ENCODE results near the gene AMMECR1L.

AMMECR1L gene

DNA sequence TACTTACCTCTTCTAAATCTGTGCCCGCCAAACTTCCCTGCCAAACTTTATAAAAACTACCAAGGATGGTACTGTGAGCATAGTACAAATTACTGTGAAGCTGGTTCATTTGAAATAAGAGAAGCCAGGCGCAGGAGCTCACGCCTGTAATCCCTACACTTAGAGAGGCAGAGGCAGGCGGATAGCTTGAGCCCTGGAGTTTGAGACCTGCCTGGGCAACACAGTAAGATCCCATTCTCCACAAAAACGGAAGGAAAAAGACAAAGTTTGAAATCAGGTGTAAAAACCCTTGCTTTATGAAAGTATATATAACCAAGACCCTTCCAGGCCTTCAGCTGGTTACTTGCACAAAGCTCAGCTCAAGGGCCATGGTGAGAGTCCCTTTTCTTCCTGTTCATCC, 5.9 kb downstream of the AMMECR1L start:
- no CpG with 5 or more reads among the region's 5 CpGs for WGBS, 2 donors (ENCODE audit: extremely low coverage in 2 of 2, insufficient read length in 2 of 2, insufficient replicate concordance in 1 of 2)
- Histone ChIP-seq H3K4ac (ENCODE audit: low read length) (no peak overlapping the region), H4K8ac (ENCODE audit: low read depth, low read length) (no peak overlapping the region), H2BK120ac (ENCODE audit: low read depth, low read length) (no peak overlapping the region), H3K14ac (ENCODE audit: low read length) (no peak overlapping the region), H3K79me1 (ENCODE audit: low read depth, low read length) (peaks cover 2% of the 10 kb centered on the region), H2AK5ac (ENCODE audit: low read depth, low read length) (no peak overlapping the region), H2BK5ac (ENCODE audit: low read length) (no peak overlapping the region), H3K23ac (ENCODE audit: low read depth, low read length, poor library complexity) (no peak overlapping the region), H4K91ac (ENCODE audit: low read depth, low read length, poor library complexity) (no peak overlapping the region), H3K9ac (ENCODE audit: low read depth, low read length, poor library complexity) (no peak overlapping the region), H3K4me3 (ENCODE audit: low read length in 2 of 2) (no peak overlapping the region), H2BK15ac (ENCODE audit: low read length) (no peak overlapping the region), H3K4me2 (ENCODE audit: insufficient read depth, low read length, poor library complexity, severe bottlenecking) (no peak overlapping the region), H2BK12ac (ENCODE audit: low read length) (no peak overlapping the region), H2AFZ (ENCODE audit: low read length) (no peak overlapping the region), H3K27me3 (ENCODE audit: control insufficient read depth in 3 of 3, insufficient read depth in 3 of 3, low read depth in 1 of 3, low read length in 3 of 3) (no peaks in the 10 kb centered on the region), H3K4me1 (ENCODE audit: control insufficient read depth in 2 of 2, insufficient read depth in 1 of 2, low read depth in 1 of 2, low read length in 2 of 2) (peaks cover 8 to 16% of the 10 kb centered on the region in 2 donors), H3K36me3 (replicated peaks in 1 of 2; ENCODE audit: control insufficient read depth in 2 of 2, insufficient read depth in 2 of 2, low read length in 2 of 2) (peaks cover 6 to 59% of the 10 kb centered on the region in 2 donors), H3K9me3 (replicated peaks in 1 of 2; ENCODE audit: control insufficient read depth in 2 of 2, insufficient read depth in 1 of 2, low read depth in 1 of 2, low read length in 2 of 2) (peaks cover 0 to 1% of the 10 kb centered on the region in 2 donors), H3K18ac (ENCODE audit: low read length) (no peak overlapping the region), H3K27ac (replicated peaks; ENCODE audit: low read length) (no peak overlapping the region)
- no peak for DNase-seq (ENCODE audit: low spot score)

DNA sequence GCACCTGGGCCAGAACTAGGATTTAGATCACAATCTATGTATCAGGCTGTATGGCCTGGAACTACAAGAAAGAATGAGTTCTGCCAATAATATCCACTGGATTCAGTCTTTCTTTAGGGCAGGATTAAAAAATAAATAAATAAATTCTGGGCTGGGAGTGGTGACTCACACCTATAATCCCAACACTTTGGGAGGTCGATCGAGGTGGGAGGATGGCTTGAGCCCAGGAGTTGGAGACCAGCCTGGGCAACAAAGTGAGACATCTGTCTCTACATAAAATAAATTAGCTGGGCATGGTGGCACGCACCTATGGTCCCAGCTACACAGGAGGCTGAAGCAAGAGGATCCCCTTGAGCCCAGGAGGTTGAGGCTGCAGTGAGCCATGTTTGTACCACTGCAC, 8.1 kb downstream of the AMMECR1L start:
- no peak overlapping the region for H2AFZ ChIP-seq (ENCODE audit: low read length)
- no CpG with 5 or more reads among the region's 3 CpGs for WGBS, 2 donors (ENCODE audit: extremely low coverage in 2 of 2, insufficient read length in 2 of 2, insufficient replicate concordance in 1 of 2)
- peaks cover 0 to 1% of the 10 kb centered on the region in 2 donors for H3K9me3 ChIP-seq (replicated peaks in 1 of 2; ENCODE audit: control insufficient read depth in 2 of 2, insufficient read depth in 1 of 2, low read depth in 1 of 2, low read length in 2 of 2)
- no peak overlapping the region for H3K18ac ChIP-seq (ENCODE audit: low read length)
- H3K9ac ChIP-seq (ENCODE audit: low read depth, low read length, poor library complexity): no peak overlapping the region
- H2AK5ac ChIP-seq (ENCODE audit: low read depth, low read length): no peak overlapping the region
- no peak overlapping the region for H4K8ac ChIP-seq (ENCODE audit: low read depth, low read length)
- no peak overlapping the region for H4K91ac ChIP-seq (ENCODE audit: low read depth, low read length, poor library complexity)
- H2BK5ac ChIP-seq (ENCODE audit: low read length): no peak overlapping the region
- H3K23ac ChIP-seq (ENCODE audit: low read depth, low read length, poor library complexity): no peak overlapping the region
- no peak overlapping the region for H2BK120ac ChIP-seq (ENCODE audit: low read depth, low read length)
- peaks cover 13 to 17% of the 10 kb centered on the region in 2 donors for H3K4me1 ChIP-seq (ENCODE audit: control insufficient read depth in 2 of 2, insufficient read depth in 1 of 2, low read depth in 1 of 2, low read length in 2 of 2)
- no peaks in the 10 kb centered on the region for H3K27me3 ChIP-seq (ENCODE audit: control insufficient read depth in 3 of 3, insufficient read depth in 3 of 3, low read depth in 1 of 3, low read length in 3 of 3)
- H3K79me1 ChIP-seq (ENCODE audit: low read depth, low read length): peaks cover 2% of the 10 kb centered on the region
- no peak overlapping the region for H2BK12ac ChIP-seq (ENCODE audit: low read length)
- no peak for DNase-seq (ENCODE audit: low spot score)
- no peak overlapping the region for H3K27ac ChIP-seq (replicated peaks; ENCODE audit: low read length)
- H2BK15ac ChIP-seq (ENCODE audit: low read length): no peak overlapping the region
- H3K4me3 ChIP-seq (ENCODE audit: low read length in 2 of 2): no peak overlapping the region
- H3K4me2 ChIP-seq (ENCODE audit: insufficient read depth, low read length, poor library complexity, severe bottlenecking): no peak overlapping the region
- H3K14ac ChIP-seq (ENCODE audit: low read length): no peak overlapping the region
- no peak overlapping the region for H3K4ac ChIP-seq (ENCODE audit: low read length)
- peaks cover 14 to 60% of the 10 kb centered on the region in 2 donors for H3K36me3 ChIP-seq (replicated peaks in 1 of 2; ENCODE audit: control insufficient read depth in 2 of 2, insufficient read depth in 2 of 2, low read length in 2 of 2)

DNA sequence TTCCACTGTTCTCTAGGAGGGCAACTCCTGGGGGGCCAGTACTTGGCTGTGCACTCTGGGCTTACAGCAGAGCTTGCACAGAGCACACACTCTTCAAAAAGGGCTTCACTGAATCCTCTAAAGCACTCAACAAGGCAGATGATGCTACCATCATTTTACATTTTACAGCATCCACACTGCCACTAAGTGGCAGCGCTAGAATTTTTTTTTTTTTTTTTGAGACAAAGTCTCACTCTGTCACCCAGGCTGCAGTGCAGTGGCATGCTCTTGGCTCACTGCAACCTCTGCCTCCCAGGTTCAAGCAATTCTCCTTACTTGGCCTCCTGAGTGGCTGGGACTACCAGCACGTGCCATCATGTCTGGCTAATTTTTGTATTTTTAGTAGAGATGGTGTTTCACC, 8.6 kb downstream of the AMMECR1L start:
- Histone ChIP-seq H3K27ac (replicated peaks; ENCODE audit: low read length) (no peak overlapping the region), H2AK5ac (ENCODE audit: low read depth, low read length) (no peak overlapping the region), H3K4me2 (ENCODE audit: insufficient read depth, low read length, poor library complexity, severe bottlenecking) (no peak overlapping the region), H3K14ac (ENCODE audit: low read length) (no peak overlapping the region), H2BK120ac (ENCODE audit: low read depth, low read length) (no peak overlapping the region), H3K4me1 (ENCODE audit: control insufficient read depth in 2 of 2, insufficient read depth in 1 of 2, low read depth in 1 of 2, low read length in 2 of 2) (peaks cover 13 to 17% of the 10 kb centered on the region in 2 donors), H2AFZ (ENCODE audit: low read length) (no peak overlapping the region), H2BK12ac (ENCODE audit: low read length) (no peak overlapping the region), H2BK5ac (ENCODE audit: low read length) (no peak overlapping the region), H3K18ac (ENCODE audit: low read length) (no peak overlapping the region), H3K79me1 (ENCODE audit: low read depth, low read length) (peaks cover 2% of the 10 kb centered on the region), H3K9ac (ENCODE audit: low read depth, low read length, poor library complexity) (no peak overlapping the region), H3K36me3 (replicated peaks in 1 of 2; ENCODE audit: control insufficient read depth in 2 of 2, insufficient read depth in 2 of 2, low read length in 2 of 2) (peaks cover 17 to 60% of the 10 kb centered on the region in 2 donors), H4K91ac (ENCODE audit: low read depth, low read length, poor library complexity) (no peak overlapping the region), H3K4me3 (ENCODE audit: low read length in 2 of 2) (no peak overlapping the region), H3K4ac (ENCODE audit: low read length) (no peak overlapping the region), H3K27me3 (ENCODE audit: control insufficient read depth in 3 of 3, insufficient read depth in 3 of 3, low read depth in 1 of 3, low read length in 3 of 3) (no peaks in the 10 kb centered on the region), H3K9me3 (replicated peaks in 1 of 2; ENCODE audit: control insufficient read depth in 2 of 2, insufficient read depth in 1 of 2, low read depth in 1 of 2, low read length in 2 of 2) (peaks cover 0 to 1% of the 10 kb centered on the region in 2 donors), H2BK15ac (ENCODE audit: low read length) (no peak overlapping the region), H4K8ac (ENCODE audit: low read depth, low read length) (no peak overlapping the region), H3K23ac (ENCODE audit: low read depth, low read length, poor library complexity) (no peak overlapping the region)
- no peak for DNase-seq (ENCODE audit: low spot score)
- no CpG with 5 or more reads among the region's 2 CpGs for WGBS, 2 donors (ENCODE audit: extremely low coverage in 2 of 2, insufficient read length in 2 of 2, insufficient replicate concordance in 1 of 2)

DNA sequence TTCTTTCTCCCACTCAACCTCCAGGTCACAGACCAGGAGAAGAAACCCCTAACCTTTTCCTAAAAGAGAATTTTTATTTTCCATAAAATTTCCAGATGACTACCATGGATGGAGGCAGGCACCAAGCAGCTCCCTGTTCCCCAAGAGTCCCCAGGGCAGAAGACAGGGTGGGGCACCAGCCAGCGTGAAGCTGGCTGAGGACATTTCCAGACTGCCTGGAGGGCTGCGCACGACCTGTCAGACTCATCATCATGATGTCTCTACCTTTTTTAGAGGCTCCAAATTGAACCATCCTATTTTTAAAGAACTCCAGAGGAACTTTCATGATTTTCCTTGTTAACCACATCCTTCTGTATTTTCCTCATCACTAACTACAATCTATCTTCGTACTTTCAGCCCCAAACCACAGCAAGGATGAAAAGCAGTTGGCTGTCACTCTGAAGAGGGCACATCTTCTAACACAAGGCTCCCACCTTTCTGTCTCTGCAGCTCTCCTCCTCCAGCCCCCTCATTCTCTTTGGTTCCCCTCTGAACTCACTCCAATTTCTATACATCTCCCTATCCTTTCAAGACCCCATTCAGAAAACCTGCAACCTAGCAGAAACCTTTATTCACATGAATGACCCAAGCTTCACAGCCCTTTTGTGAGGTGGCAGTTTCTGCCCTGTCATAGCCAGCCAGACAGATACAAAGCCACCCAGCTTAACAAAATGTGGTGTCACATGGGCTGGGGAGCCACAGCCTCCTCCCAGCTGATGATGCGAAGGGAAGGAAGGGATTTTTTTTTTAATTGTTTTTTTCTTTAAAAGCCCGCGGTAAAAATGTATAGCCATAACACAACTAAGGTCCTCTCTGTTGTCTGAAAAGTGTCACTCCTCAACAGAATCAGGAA, 11.1 kb downstream of the AMMECR1L start:
- H4K91ac ChIP-seq (ENCODE audit: low read depth, low read length, poor library complexity): no peak overlapping the region
- WGBS, 2 donors (ENCODE audit: extremely low coverage in 2 of 2, insufficient read length in 2 of 2, insufficient replicate concordance in 1 of 2): no CpG with 5 or more reads among the region's 7 CpGs
- no peak overlapping the region for H3K23ac ChIP-seq (ENCODE audit: low read depth, low read length, poor library complexity)
- H3K27ac ChIP-seq (replicated peaks; ENCODE audit: low read length): peak overlapping the region; percentile 70
- H3K4me3 ChIP-seq (ENCODE audit: low read length in 2 of 2): no peak overlapping the region
- H3K79me1 ChIP-seq (ENCODE audit: low read depth, low read length): peaks cover 1% of the 10 kb centered on the region
- H3K27me3 ChIP-seq (ENCODE audit: control insufficient read depth in 3 of 3, insufficient read depth in 3 of 3, low read depth in 1 of 3, low read length in 3 of 3): no peaks in the 10 kb centered on the region
- no peak overlapping the region for H2BK120ac ChIP-seq (ENCODE audit: low read depth, low read length)
- peaks cover 0 to 1% of the 10 kb centered on the region in 2 donors for H3K9me3 ChIP-seq (replicated peaks in 1 of 2; ENCODE audit: control insufficient read depth in 2 of 2, insufficient read depth in 1 of 2, low read depth in 1 of 2, low read length in 2 of 2)
- H3K4me1 ChIP-seq (ENCODE audit: control insufficient read depth in 2 of 2, insufficient read depth in 1 of 2, low read depth in 1 of 2, low read length in 2 of 2): peaks cover 13 to 17% of the 10 kb centered on the region in 2 donors
- peak overlapping the region; percentile 82 for H3K18ac ChIP-seq (ENCODE audit: low read length)
- H2BK15ac ChIP-seq (ENCODE audit: low read length): no peak overlapping the region
- peak; percentile 54 for DNase-seq (ENCODE audit: low spot score)
- no peak overlapping the region for H3K9ac ChIP-seq (ENCODE audit: low read depth, low read length, poor library complexity)
- H2BK12ac ChIP-seq (ENCODE audit: low read length): no peak overlapping the region
- H4K8ac ChIP-seq (ENCODE audit: low read depth, low read length): no peak overlapping the region
- H2AK5ac ChIP-seq (ENCODE audit: low read depth, low read length): no peak overlapping the region
- no peak overlapping the region for H2BK5ac ChIP-seq (ENCODE audit: low read length)
- no peak overlapping the region for H3K4ac ChIP-seq (ENCODE audit: low read length)
- H3K14ac ChIP-seq (ENCODE audit: low read length): no peak overlapping the region
- peak overlapping the region; percentile 36 for H2AFZ ChIP-seq (ENCODE audit: low read length)
- H3K4me2 ChIP-seq (ENCODE audit: insufficient read depth, low read length, poor library complexity, severe bottlenecking): peak overlapping the region; percentile 39
- H3K36me3 ChIP-seq (replicated peaks in 1 of 2; ENCODE audit: control insufficient read depth in 2 of 2, insufficient read depth in 2 of 2, low read length in 2 of 2): peaks cover 16 to 55% of the 10 kb centered on the region in 2 donors
